Measurements from ENCODE around the gene VSIG4. TPM values are rescaled to one million over a fixed set of nuclear protein-coding genes. Genes with fewer than 3 reads are reported as not detected.

VSIG4 gene
- total and polyA plus RNA-seq, 3 experiments from 2014 or later = 0.64 to 2.5 (median 0.68) TPM

DNA sequence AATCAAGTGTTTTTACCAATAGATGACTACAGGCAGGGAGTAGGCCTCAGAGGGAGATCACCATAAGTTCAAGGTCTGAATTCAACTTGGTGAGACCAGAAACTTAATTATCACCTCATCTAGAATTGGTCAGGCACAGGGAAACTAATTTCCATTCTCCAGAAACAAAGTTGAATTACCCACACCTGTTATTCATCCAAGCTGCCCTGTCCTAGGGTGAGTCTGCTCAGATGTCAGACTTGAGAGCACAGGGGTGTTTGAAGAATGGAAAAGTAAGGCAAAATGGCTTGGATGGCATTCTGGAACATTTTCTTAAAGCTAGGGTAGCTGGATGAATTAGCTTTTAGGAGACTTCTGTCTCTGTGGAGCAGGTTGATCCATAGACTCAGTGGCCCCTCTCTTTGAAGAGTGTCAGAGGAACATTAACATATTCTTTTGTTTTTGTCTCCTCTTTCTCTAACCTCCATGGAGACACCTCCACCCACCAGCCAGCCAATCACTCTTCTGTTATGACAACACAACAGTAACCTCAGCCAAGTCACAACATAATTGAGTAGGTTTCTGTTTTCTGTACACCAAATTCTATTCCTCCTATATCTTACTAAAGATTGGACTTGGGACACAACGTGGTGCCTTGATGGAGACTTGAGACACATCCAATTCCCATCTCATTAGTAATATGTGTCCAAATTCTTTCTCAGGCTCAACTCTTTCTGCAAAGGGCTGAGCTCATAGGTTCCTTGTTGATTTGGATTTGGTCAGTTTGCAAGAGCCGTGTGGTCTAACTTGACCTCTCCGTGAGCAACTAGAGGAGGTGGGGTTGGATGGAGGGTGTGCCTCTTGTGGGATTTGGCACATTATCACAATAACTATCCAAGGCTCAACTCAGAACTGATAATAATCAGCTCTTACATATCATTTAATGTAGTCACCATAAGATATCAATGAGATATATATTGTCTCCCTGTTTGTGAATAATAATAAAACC lies 45.1 kb downstream of the VSIG4 start:
- H3K27me3 Mint-ChIP-seq = peaks cover 0 to 1% of the 10 kb centered on the region in 2 donors
- no peaks in the 10 kb centered on the region for H3K27me3 ChIP-seq (ENCODE audit: insufficient read depth, low read length, poor library complexity, severe bottlenecking)
- DNase-seq = no peak
- no peaks in the 10 kb centered on the region for H3K9me3 ChIP-seq (ENCODE audit: low read length)
- peak overlapping the region in 1 of 8 donors; percentile 12 for H3K27ac Mint-ChIP-seq
- H3K4me1 ChIP-seq (ENCODE audit: insufficient read depth, low read length) = no peaks in the 10 kb centered on the region
- H3K4me3 ChIP-seq (ENCODE audit: low read length) = no peak overlapping the region
- H3K36me3 ChIP-seq (ENCODE audit: insufficient read depth, low read length) = no peaks in the 10 kb centered on the region
- POLR2A ChIA-PET = no interaction called here
- peaks cover 0 to 8% (median 0%) of the 10 kb centered on the region in 3 donors for H3K36me3 Mint-ChIP-seq
- CTCF ChIA-PET = no interaction called here
- H3K27ac ChIP-seq (ENCODE audit: low read depth, low read length) = peak overlapping the region; percentile 57
- no peaks in the 10 kb centered on the region for H3K9me3 Mint-ChIP-seq
- H3K4me3 Mint-ChIP-seq = no peak overlapping the region
- H3K4me1 Mint-ChIP-seq = peaks cover 0 to 9% (median 6%) of the 10 kb centered on the region in 3 donors

- Mint-ChIP-seq H3K27ac (peak overlapping the region in 1 of 8 donors; percentile 27), H3K9me3 (no peaks in the 10 kb centered on the region), H3K36me3 (peaks cover 0 to 8% (median 0%) of the 10 kb centered on the region in 3 donors), H3K4me3 (no peak overlapping the region), H3K27me3 (peaks cover 0 to 1% of the 10 kb centered on the region in 2 donors), H3K4me1 (peaks cover 0 to 9% (median 6%) of the 10 kb centered on the region in 3 donors)
- no peaks in the 10 kb centered on the region for H3K4me1 ChIP-seq (ENCODE audit: insufficient read depth, low read length)
- ChIA-PET POLR2A (no interaction called here), CTCF (no interaction called here)
- DNase-seq = no peak
- H3K9me3 ChIP-seq (ENCODE audit: low read length) = no peaks in the 10 kb centered on the region
- H3K36me3 ChIP-seq (ENCODE audit: insufficient read depth, low read length) = no peaks in the 10 kb centered on the region
- H3K27me3 ChIP-seq (ENCODE audit: insufficient read depth, low read length, poor library complexity, severe bottlenecking) = no peaks in the 10 kb centered on the region
- H3K4me3 ChIP-seq (ENCODE audit: low read length) = no peak overlapping the region
- H3K27ac ChIP-seq (ENCODE audit: low read depth, low read length) = peak overlapping the region; percentile 57
These were observed 45.9 kb downstream of the VSIG4 start for GRCh38 chrX:65993915-65994460.

GRCh38 chrX:65993332-65993731 lies 46.5 kb downstream of the VSIG4 start:
- Mint-ChIP-seq H3K36me3 (peaks cover 0 to 8% (median 0%) of the 10 kb centered on the region in 3 donors), H3K4me1 (peaks cover 0 to 9% (median 6%) of the 10 kb centered on the region in 3 donors), H3K27me3 (peaks cover 0 to 1% of the 10 kb centered on the region in 2 donors), H3K9me3 (no peaks in the 10 kb centered on the region), H3K27ac (no peak overlapping the region), H3K4me3 (no peak overlapping the region)
- POLR2A ChIA-PET = no interaction called here
- DNase-seq = no peak
- H3K27me3 ChIP-seq (ENCODE audit: insufficient read depth, low read length, poor library complexity, severe bottlenecking) = no peaks in the 10 kb centered on the region
- CTCF ChIA-PET = no interaction called here
- no peaks in the 10 kb centered on the region for H3K36me3 ChIP-seq (ENCODE audit: insufficient read depth, low read length)
- no peak overlapping the region for H3K4me3 ChIP-seq (ENCODE audit: low read length)
- H3K4me1 ChIP-seq (ENCODE audit: insufficient read depth, low read length) = no peaks in the 10 kb centered on the region
- H3K27ac ChIP-seq (ENCODE audit: low read depth, low read length) = peak overlapping the region; percentile 57
- no peaks in the 10 kb centered on the region for H3K9me3 ChIP-seq (ENCODE audit: low read length)

GRCh38 chrX:65990702-65991101 lies 49.2 kb downstream of the VSIG4 start:
- CTCF ChIA-PET = no interaction called here
- peaks cover 0 to 1% of the 10 kb centered on the region in 2 donors for H3K27me3 Mint-ChIP-seq

GRCh38 chrX:65987811-65988210 lies 52.1 kb downstream of the VSIG4 start:
- peak overlapping the region in 1 of 8 donors; percentile 19 for H3K27ac Mint-ChIP-seq
- no peaks in the 10 kb centered on the region for H3K27me3 ChIP-seq (ENCODE audit: insufficient read depth, low read length, poor library complexity, severe bottlenecking)
- no peak overlapping the region for H3K4me3 ChIP-seq (ENCODE audit: low read length)
- ChIA-PET POLR2A (no interaction called here), CTCF (interaction anchor here (0.7 to 0.9 kb wide), 3 partner anchors 13 to 406 kb away, joined by 3 to 5 read pairs (median 4); no protein-coding TSS in a partner anchor)
- no peaks in the 10 kb centered on the region for H3K9me3 ChIP-seq (ENCODE audit: low read length)
- H3K4me1 Mint-ChIP-seq = peaks cover 13 to 23% (median 18%) of the 10 kb centered on the region in 3 donors
- H3K4me1 ChIP-seq (ENCODE audit: insufficient read depth, low read length) = peaks cover 16% of the 10 kb centered on the region
- H3K27me3 Mint-ChIP-seq = no peaks in the 10 kb centered on the region
- DNase-seq = no peak
- no peaks in the 10 kb centered on the region for H3K9me3 Mint-ChIP-seq
- no peak overlapping the region for H3K4me3 Mint-ChIP-seq
- H3K36me3 Mint-ChIP-seq = peaks cover 0 to 8% (median 0%) of the 10 kb centered on the region in 3 donors
- peak overlapping the region; percentile 44 for H3K27ac ChIP-seq (ENCODE audit: low read depth, low read length)
- no peaks in the 10 kb centered on the region for H3K36me3 ChIP-seq (ENCODE audit: insufficient read depth, low read length)

More at GRCh38 chrX:65990702-65991101, 49.2 kb downstream of the VSIG4 start:
- no peaks in the 10 kb centered on the region for H3K36me3 ChIP-seq (ENCODE audit: insufficient read depth, low read length)
- H3K4me3 Mint-ChIP-seq = no peak overlapping the region
- POLR2A ChIA-PET = no interaction called here
- no peaks in the 10 kb centered on the region for H3K9me3 ChIP-seq (ENCODE audit: low read length)
- H3K9me3 Mint-ChIP-seq = no peaks in the 10 kb centered on the region
- H3K36me3 Mint-ChIP-seq = peaks cover 0 to 8% (median 0%) of the 10 kb centered on the region in 3 donors
- H3K4me1 Mint-ChIP-seq = peaks cover 11 to 29% (median 21%) of the 10 kb centered on the region in 3 donors
- no peak overlapping the region for H3K27ac Mint-ChIP-seq
- no peak overlapping the region for H3K27ac ChIP-seq (ENCODE audit: low read depth, low read length)
- no peaks in the 10 kb centered on the region for H3K27me3 ChIP-seq (ENCODE audit: insufficient read depth, low read length, poor library complexity, severe bottlenecking)
- H3K4me1 ChIP-seq (ENCODE audit: insufficient read depth, low read length) = peaks cover 15% of the 10 kb centered on the region
- DNase-seq = no peak
- no peak overlapping the region for H3K4me3 ChIP-seq (ENCODE audit: low read length)

- peak overlapping the region; percentile 25 for H3K27ac ChIP-seq (ENCODE audit: low read depth, low read length)
- DNase-seq = peak; percentile 23 to 70 (median 48)
These were observed 53.8 kb downstream of the VSIG4 start for GRCh38 chrX:65985922-65986588.

GRCh38 chrX:65985211-65985610 lies 54.7 kb downstream of the VSIG4 start:
- Histone ChIP-seq H3K4me3 (ENCODE audit: low read length) (no peak overlapping the region), H3K27ac (ENCODE audit: low read depth, low read length) (no peak overlapping the region), H3K9me3 (ENCODE audit: low read length) (no peaks in the 10 kb centered on the region), H3K36me3 (ENCODE audit: insufficient read depth, low read length) (no peaks in the 10 kb centered on the region), H3K27me3 (ENCODE audit: insufficient read depth, low read length, poor library complexity, severe bottlenecking) (no peaks in the 10 kb centered on the region), H3K4me1 (ENCODE audit: insufficient read depth, low read length) (peaks cover 16% of the 10 kb centered on the region)
- peaks cover 0 to 3% of the 10 kb centered on the region in 2 donors for H3K27me3 Mint-ChIP-seq
- no peaks in the 10 kb centered on the region for H3K9me3 Mint-ChIP-seq
- no peaks in the 10 kb centered on the region for H3K36me3 Mint-ChIP-seq
- ChIA-PET CTCF (interaction anchor here (0.9 to 2.5 kb wide), 2 partner anchors 389 to 404 kb away, joined by 4 to 8 read pairs; no protein-coding TSS in a partner anchor), POLR2A (no interaction called here)
- H3K27ac Mint-ChIP-seq = no peak overlapping the region
- H3K4me1 Mint-ChIP-seq = peaks cover 13 to 23% (median 18%) of the 10 kb centered on the region in 3 donors
- DNase-seq = no peak
- H3K4me3 Mint-ChIP-seq = no peak overlapping the region

More at GRCh38 chrX:65985922-65986588, 53.8 kb downstream of the VSIG4 start:
- Mint-ChIP-seq H3K27me3 (no peaks in the 10 kb centered on the region), H3K9me3 (no peaks in the 10 kb centered on the region), H3K4me3 (peak overlapping the region in 1 of 7 donors; percentile 29), H3K27ac (peak overlapping the region in 7 of 8 donors; percentile 30 to 82 (median 62)), H3K36me3 (no peaks in the 10 kb centered on the region), H3K4me1 (peaks cover 13 to 23% (median 18%) of the 10 kb centered on the region in 3 donors)
- H3K9me3 ChIP-seq (ENCODE audit: low read length) = no peaks in the 10 kb centered on the region
- no peak overlapping the region for H3K4me3 ChIP-seq (ENCODE audit: low read length)
- CTCF ChIA-PET = interaction anchor here (0.6 to 2.5 kb wide), 4 partner anchors 180 to 389 kb away, joined by 3 to 8 read pairs (median 3); no protein-coding TSS in a partner anchor
- POLR2A ChIA-PET = no interaction called here
- peaks cover 16% of the 10 kb centered on the region for H3K4me1 ChIP-seq (ENCODE audit: insufficient read depth, low read length)
- no peaks in the 10 kb centered on the region for H3K36me3 ChIP-seq (ENCODE audit: insufficient read depth, low read length)
- H3K27me3 ChIP-seq (ENCODE audit: insufficient read depth, low read length, poor library complexity, severe bottlenecking) = no peaks in the 10 kb centered on the region

Data from CD8-positive, alpha-beta memory T cell (primary cell).